ENCODE measurements around the gene FAM135A.
"Not testable (repeated sequence)": the region's sequence is repeated elsewhere in the genome, so short reads cannot be mapped to it uniquely, and the experiment has no call there.

Gene FAM135A

GRCh38 chr6:70549327-70549726 lies 136.0 kb downstream of the FAM135A start:
- Histone ChIP-seq H3K9me3 (ENCODE audit: severe bottlenecking) (no peaks in the 10 kb centered on the region), H3K4me3 (ENCODE audit: severe bottlenecking) (no peak overlapping the region), H3K4me1 (ENCODE audit: insufficient read depth, poor library complexity, severe bottlenecking) (no peaks in the 10 kb centered on the region), H3K27ac (ENCODE audit: poor library complexity, severe bottlenecking) (no peak overlapping the region), H3K36me3 (ENCODE audit: low read depth) (0 out of 2 replicates have a peak, but pooled peaks cover 4% of the 10 kb centered on the region), H3K27me3 (ENCODE audit: insufficient read depth, poor library complexity, severe bottlenecking) (no peaks in the 10 kb centered on the region)
- DNase-seq (ENCODE audit: low spot score) = no peak
- no peak for TF ChIP-seq CTCF (IDR thresholded peaks at IDR 0.05; ENCODE audit: poor library complexity, severe bottlenecking)
- ATAC-seq (ENCODE audit: low read depth) = no peak

- no peaks in the 10 kb centered on the region for H3K27me3 ChIP-seq (ENCODE audit: insufficient read depth, poor library complexity, severe bottlenecking)
- TF ChIP-seq CTCF (IDR thresholded peaks at IDR 0.05; ENCODE audit: poor library complexity, severe bottlenecking) = no peak
- H3K27ac ChIP-seq (ENCODE audit: poor library complexity, severe bottlenecking) = no peak overlapping the region
- no peak for ATAC-seq (ENCODE audit: low read depth)
- H3K4me1 ChIP-seq (ENCODE audit: insufficient read depth, poor library complexity, severe bottlenecking) = no peaks in the 10 kb centered on the region
- no peak for DNase-seq (ENCODE audit: low spot score)
- 0 out of 2 replicates have a peak, but pooled peaks cover 4% of the 10 kb centered on the region for H3K36me3 ChIP-seq (ENCODE audit: low read depth)
- no peak overlapping the region for H3K4me3 ChIP-seq (ENCODE audit: severe bottlenecking)
- H3K9me3 ChIP-seq (ENCODE audit: severe bottlenecking) = no peaks in the 10 kb centered on the region
These were observed 138.3 kb downstream of the FAM135A start for GRCh38 chr6:70551566-70551965.

- not testable (repeated sequence) for DNase-seq (ENCODE audit: low spot score); ATAC-seq (ENCODE audit: low read depth); H3K4me3 ChIP-seq (ENCODE audit: severe bottlenecking); H3K27me3 ChIP-seq (ENCODE audit: insufficient read depth, poor library complexity, severe bottlenecking); H3K27ac ChIP-seq (ENCODE audit: poor library complexity, severe bottlenecking); H3K9me3 ChIP-seq (ENCODE audit: severe bottlenecking); H3K4me1 ChIP-seq (ENCODE audit: insufficient read depth, poor library complexity, severe bottlenecking); H3K36me3 ChIP-seq (ENCODE audit: low read depth)
These were observed 139.1 kb downstream of the FAM135A start for GRCh38 chr6:70552286-70552940.

- no peak for TF ChIP-seq CTCF (IDR thresholded peaks at IDR 0.05; ENCODE audit: poor library complexity, severe bottlenecking)
- no peaks in the 10 kb centered on the region for H3K36me3 ChIP-seq (ENCODE audit: low read depth)
- H3K27ac ChIP-seq (ENCODE audit: poor library complexity, severe bottlenecking) = no peak overlapping the region
- H3K9me3 ChIP-seq (ENCODE audit: severe bottlenecking) = no peaks in the 10 kb centered on the region
- DNase-seq (ENCODE audit: low spot score) = no peak
- no peak overlapping the region for H3K4me3 ChIP-seq (ENCODE audit: severe bottlenecking)
- no peaks in the 10 kb centered on the region for H3K4me1 ChIP-seq (ENCODE audit: insufficient read depth, poor library complexity, severe bottlenecking)
- no peak for ATAC-seq (ENCODE audit: low read depth)
- H3K27me3 ChIP-seq (ENCODE audit: insufficient read depth, poor library complexity, severe bottlenecking) = no peaks in the 10 kb centered on the region
These were observed 139.7 kb downstream of the FAM135A start for GRCh38 chr6:70552974-70553373.

GRCh38 chr6:70557998-70558397 lies 144.7 kb downstream of the FAM135A start:
- ATAC-seq (ENCODE audit: low read depth) (no peak), DNase-seq (ENCODE audit: low spot score) (no peak)
- no peaks in the 10 kb centered on the region for H3K27me3 ChIP-seq (ENCODE audit: insufficient read depth, poor library complexity, severe bottlenecking)
- no peak for TF ChIP-seq CTCF (IDR thresholded peaks at IDR 0.05; ENCODE audit: poor library complexity, severe bottlenecking)
- no peak overlapping the region for H3K4me3 ChIP-seq (ENCODE audit: severe bottlenecking)
- H3K27ac ChIP-seq (ENCODE audit: poor library complexity, severe bottlenecking) = no peak overlapping the region
- no peaks in the 10 kb centered on the region for H3K9me3 ChIP-seq (ENCODE audit: severe bottlenecking)
- H3K36me3 ChIP-seq (ENCODE audit: low read depth) = peaks cover 10% of the 10 kb centered on the region; the same call in 1 of the 2 replicates
- no peaks in the 10 kb centered on the region for H3K4me1 ChIP-seq (ENCODE audit: insufficient read depth, poor library complexity, severe bottlenecking)

- ATAC-seq (ENCODE audit: low read depth); H3K27ac ChIP-seq (ENCODE audit: poor library complexity, severe bottlenecking); H3K4me1 ChIP-seq (ENCODE audit: insufficient read depth, poor library complexity, severe bottlenecking); H3K4me3 ChIP-seq (ENCODE audit: severe bottlenecking); H3K27me3 ChIP-seq (ENCODE audit: insufficient read depth, poor library complexity, severe bottlenecking); DNase-seq (ENCODE audit: low spot score); H3K9me3 ChIP-seq (ENCODE audit: severe bottlenecking): not testable (repeated sequence)
- H3K36me3 ChIP-seq (ENCODE audit: low read depth) = peaks cover 10% of the 10 kb centered on the region; the same call in 1 of the 2 replicates
These were observed 149.1 kb downstream of the FAM135A start for GRCh38 chr6:70562401-70562800.
